ENCODE results near the gene GABARAP. TPM values are rescaled to one million over a fixed set of nuclear protein-coding genes. Genes with fewer than 3 reads are reported as not detected.

The GABARAP gene
- total RNA-seq: 100 to 1,000 TPM; 145 to 482 TPM

GRCh38 chr17:7241783-7242716 is at the start of gene GABARAP:
Gene GABARAP (minus strand): TSS chr17:7242449. CDS start chr17:7242330, 119 bp downstream.
- 0 to 1% methylated on average over 23 to 61 of the region's 62 CpGs for WGBS, 2 donors
- TF ChIP-seq CTCF (IDR thresholded peaks at IDR 0.05): peak in 2 of 7 experiments; percentile 5 to 11
- peak; percentile 70 to 84 (median 83) for TF ChIP-seq POLR2A (IDR thresholded peaks at IDR 0.05)
- H3K36me3 ChIP-seq (replicated peaks in 1 of 2; ENCODE audit: insufficient read depth in 1 of 2, low read depth in 2 of 2): peaks cover 0 to 6% of the 10 kb centered on the region in 2 donors
- peak within 1 kb of the TSS; percentile 56 to 88 for H3K4me3 ChIP-seq
- no peaks in the 10 kb centered on the region for H3K27me3 ChIP-seq
- intact Hi-C loops (cut with DNase I): no loop called here
- peak within 1 kb of the TSS; percentile 92 to 98 (median 98) for H3K27ac ChIP-seq
- peaks cover 43% of the 10 kb centered on the region for H3K4me1 ChIP-seq
- DNase-seq: peak; percentile 95 to 96 (median 96)
- ATAC-seq: peak; percentile 72
- H3K9me3 ChIP-seq: no peaks in the 10 kb centered on the region

- DNase-seq: no peak
- ATAC-seq: no peak
- H3K4me3 ChIP-seq: no peak overlapping the region
- no peaks in the 10 kb centered on the region for H3K36me3 ChIP-seq (replicated peaks in 1 of 2; ENCODE audit: insufficient read depth in 1 of 2, low read depth in 2 of 2)
- intact Hi-C loops (cut with DNase I): no loop called here
- TF ChIP-seq POLR2A (IDR thresholded peaks at IDR 0.05) (no peak), CTCF (IDR thresholded peaks at IDR 0.05) (no peak)
- no peaks in the 10 kb centered on the region for H3K9me3 ChIP-seq
- peaks cover 21% of the 10 kb centered on the region for H3K4me1 ChIP-seq
- no peak overlapping the region for H3K27ac ChIP-seq
- 80 to 83% methylated on average over 11 of the region's 11 CpGs for WGBS, 2 donors
- H3K27me3 ChIP-seq: no peaks in the 10 kb centered on the region
Observed at GRCh38 chr17:7290685-7291084, 48.4 kb upstream of the GABARAP start.

GRCh38 chr17:7290166-7290565 is 47.9 kb upstream of the GABARAP start:
- H3K27ac ChIP-seq: no peak overlapping the region
- DNase-seq (no peak), ATAC-seq (no peak)
- 89 to 93% methylated on average over 19 of the region's 19 CpGs for WGBS, 2 donors
- no peak overlapping the region for H3K4me3 ChIP-seq
- intact Hi-C loops (cut with DNase I): no loop called here
- TF ChIP-seq POLR2A (IDR thresholded peaks at IDR 0.05): no peak
- TF ChIP-seq CTCF (IDR thresholded peaks at IDR 0.05): no peak
- peaks cover 16% of the 10 kb centered on the region for H3K4me1 ChIP-seq
- H3K9me3 ChIP-seq: no peaks in the 10 kb centered on the region
- no peaks in the 10 kb centered on the region for H3K36me3 ChIP-seq (replicated peaks in 1 of 2; ENCODE audit: insufficient read depth in 1 of 2, low read depth in 2 of 2)
- no peaks in the 10 kb centered on the region for H3K27me3 ChIP-seq

GRCh38 chr17:7289256-7290032 is 47.2 kb upstream of the GABARAP start:
- no peak for DNase-seq
- no peak overlapping the region for H3K27ac ChIP-seq
- no peak overlapping the region for H3K4me3 ChIP-seq
- H3K4me1 ChIP-seq: peaks cover 9% of the 10 kb centered on the region
- TF ChIP-seq POLR2A (IDR thresholded peaks at IDR 0.05) (no peak), CTCF (IDR thresholded peaks at IDR 0.05) (no peak)
- H3K27me3 ChIP-seq: no peaks in the 10 kb centered on the region
- no peaks in the 10 kb centered on the region for H3K9me3 ChIP-seq
- no peaks in the 10 kb centered on the region for H3K36me3 ChIP-seq (replicated peaks in 1 of 2; ENCODE audit: insufficient read depth in 1 of 2, low read depth in 2 of 2)
- intact Hi-C loops (cut with DNase I): loop anchor here (5.0 to 10.0 kb wide), 2 partner anchors 53 to 225 kb away; no protein-coding TSS in a partner anchor
- WGBS, 2 donors: 91 to 93% methylated on average over 6 to 15 of the region's 18 CpGs
- no peak for ATAC-seq
